Fibroblast of gingiva (primary cell): ENCODE data around the gene PDGFC.
"Not testable (repeated sequence)": the region's sequence is repeated elsewhere in the genome, so short reads cannot be mapped to it uniquely, and the experiment has no call there.

Experiments
- DNase-seq: peaks from one replicate; pipeline ENCODE4 v3.0.0-alpha.2; 2011; ENCODE audit warnings: low read depth

Gene PDGFC

GRCh38 chr4:156950948-156951347 lies 20.7 kb downstream of the PDGFC start:
- DNase-seq = no peak

GRCh38 chr4:156950090-156950489 lies 21.5 kb downstream of the PDGFC start:
- DNase-seq = no peak

- peak; percentile 50 for DNase-seq
These were observed 22.2 kb downstream of the PDGFC start for GRCh38 chr4:156949373-156949814.

GRCh38 chr4:156948738-156949137 lies 22.9 kb downstream of the PDGFC start:
- DNase-seq = no peak

- DNase-seq = no peak
These were observed 23.5 kb downstream of the PDGFC start for GRCh38 chr4:156948133-156948532.

GRCh38 chr4:156946516-156947424 lies 24.8 kb downstream of the PDGFC start:
- DNase-seq = peak; percentile 92

- peak; percentile 23 for DNase-seq
These were observed 26.1 kb downstream of the PDGFC start for GRCh38 chr4:156945532-156945931.

- DNase-seq = no peak
These were observed 28.6 kb downstream of the PDGFC start for GRCh38 chr4:156942991-156943390.

GRCh38 chr4:156941940-156942548 lies 29.6 kb downstream of the PDGFC start:
- DNase-seq = peak; percentile 79

GRCh38 chr4:156939801-156940200 lies 31.8 kb downstream of the PDGFC start:
- peak; percentile 57 for DNase-seq

- DNase-seq = no peak
These were observed 32.5 kb downstream of the PDGFC start for GRCh38 chr4:156939139-156939538.

GRCh38 chr4:156934259-156934635 lies 37.4 kb downstream of the PDGFC start:
- no peak for DNase-seq

- peak; percentile 43 for DNase-seq
These were observed 37.9 kb downstream of the PDGFC start for GRCh38 chr4:156933633-156934258.

GRCh38 chr4:156932360-156932759 lies 39.2 kb downstream of the PDGFC start:
- DNase-seq = not testable (repeated sequence)

- DNase-seq = peak; percentile 85
These were observed 40.3 kb downstream of the PDGFC start for GRCh38 chr4:156931267-156931666.

- no peak for DNase-seq
These were observed 42.1 kb downstream of the PDGFC start for GRCh38 chr4:156929386-156930105.

GRCh38 chr4:156924774-156925315 lies 46.8 kb downstream of the PDGFC start:
- no peak for DNase-seq

GRCh38 chr4:156923525-156923924 lies 48.1 kb downstream of the PDGFC start:
- no peak for DNase-seq

GRCh38 chr4:156915221-156915620 lies 56.4 kb downstream of the PDGFC start:
- no peak for DNase-seq

GRCh38 chr4:156913234-156913633 lies 58.4 kb downstream of the PDGFC start:
- DNase-seq = no peak

GRCh38 chr4:156909010-156909409 lies 62.6 kb downstream of the PDGFC start:
- no peak for DNase-seq

- DNase-seq = no peak
These were observed 65.3 kb downstream of the PDGFC start for GRCh38 chr4:156906325-156906724.
